GM18951 (cell line): ENCODE results near the gene CPXM2.

ENCODE experiments used
- POLR2A ChIP-seq: IDR thresholded peaks from 4 replicates; pipeline ENCODE4 v1.6.1; 2011; ENCODE audit warnings: mild to moderate bottlenecking; ENCODE audit not compliant: insufficient read length, insufficient read depth; ENCODE audit errors: extremely low read depth
- in situ Hi-C: fragments of 300-500 bp; cut with MboI; formaldehyde crosslinking; loops from one replicate; pipeline ENCODE4 v1.12.0; 2022; ENCODE audit warnings: low sequenced_read_pairs, mixed read lengths, inconsistent platforms; ENCODE audit not compliant: unreplicated experiment

The CPXM2 gene

GRCh38 chr10:123890756-123891143, 857 bp downstream of the CPXM2 start:
- in situ Hi-C loops, result no loop called here
- no peak for TF ChIP-seq POLR2A

GRCh38 chr10:123890226-123890625, 1.4 kb downstream of the CPXM2 start:
- TF ChIP-seq POLR2A, result no peak
- in situ Hi-C loops, result no loop called here

DNA sequence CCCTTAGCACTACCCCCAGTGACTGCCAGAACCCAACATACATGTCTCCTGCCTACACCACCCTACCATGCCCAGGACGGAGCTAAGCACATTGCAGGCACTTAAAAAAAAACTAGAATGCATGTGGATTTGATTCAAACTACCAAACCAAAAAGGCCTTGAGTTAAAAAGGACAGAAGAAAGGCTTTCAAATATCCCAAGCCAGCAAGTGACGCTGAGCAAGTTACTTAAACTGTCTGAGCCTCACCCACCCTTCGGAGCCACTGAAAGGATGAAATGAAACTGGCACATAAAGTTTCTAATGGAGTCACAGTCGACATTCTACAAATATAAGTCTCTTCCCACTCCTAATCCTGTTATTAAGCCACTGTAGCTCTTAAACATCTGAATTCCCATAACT, 1.8 kb downstream of the CPXM2 start:
- in situ Hi-C loops, result no loop called here

GRCh38 chr10:123888751-123889150, 2.9 kb downstream of the CPXM2 start:
- no peak for TF ChIP-seq POLR2A

More for the DNA sequence above, 1.8 kb downstream of the CPXM2 start:
- no peak for TF ChIP-seq POLR2A

GRCh38 chr10:123888256-123888655, 3.4 kb downstream of the CPXM2 start:
- TF ChIP-seq POLR2A, result no peak
- in situ Hi-C loops, result no loop called here

More at GRCh38 chr10:123888751-123889150, 2.9 kb downstream of the CPXM2 start:
- in situ Hi-C loops, result no loop called here

DNA sequence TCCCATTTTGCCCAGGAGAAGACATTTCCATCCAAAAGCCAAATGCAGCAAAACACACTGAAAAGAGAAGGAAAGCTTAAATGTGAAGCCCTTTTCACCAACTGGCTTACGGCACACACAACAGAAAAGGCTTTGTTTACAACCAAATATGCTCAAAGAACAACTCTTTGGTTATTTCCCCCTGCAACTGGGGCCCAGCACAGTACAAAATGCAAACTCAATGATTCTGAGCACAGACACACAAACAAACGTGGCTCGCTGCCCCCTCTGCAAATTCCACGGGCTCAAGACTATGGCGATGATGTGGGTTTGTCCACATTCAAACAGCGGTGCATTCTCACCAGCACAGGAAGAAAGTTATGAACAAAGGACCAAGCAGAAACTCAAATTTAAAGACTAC, 5.3 kb downstream of the CPXM2 start:
- in situ Hi-C loops, result no loop called here
- TF ChIP-seq POLR2A, result no peak

DNA sequence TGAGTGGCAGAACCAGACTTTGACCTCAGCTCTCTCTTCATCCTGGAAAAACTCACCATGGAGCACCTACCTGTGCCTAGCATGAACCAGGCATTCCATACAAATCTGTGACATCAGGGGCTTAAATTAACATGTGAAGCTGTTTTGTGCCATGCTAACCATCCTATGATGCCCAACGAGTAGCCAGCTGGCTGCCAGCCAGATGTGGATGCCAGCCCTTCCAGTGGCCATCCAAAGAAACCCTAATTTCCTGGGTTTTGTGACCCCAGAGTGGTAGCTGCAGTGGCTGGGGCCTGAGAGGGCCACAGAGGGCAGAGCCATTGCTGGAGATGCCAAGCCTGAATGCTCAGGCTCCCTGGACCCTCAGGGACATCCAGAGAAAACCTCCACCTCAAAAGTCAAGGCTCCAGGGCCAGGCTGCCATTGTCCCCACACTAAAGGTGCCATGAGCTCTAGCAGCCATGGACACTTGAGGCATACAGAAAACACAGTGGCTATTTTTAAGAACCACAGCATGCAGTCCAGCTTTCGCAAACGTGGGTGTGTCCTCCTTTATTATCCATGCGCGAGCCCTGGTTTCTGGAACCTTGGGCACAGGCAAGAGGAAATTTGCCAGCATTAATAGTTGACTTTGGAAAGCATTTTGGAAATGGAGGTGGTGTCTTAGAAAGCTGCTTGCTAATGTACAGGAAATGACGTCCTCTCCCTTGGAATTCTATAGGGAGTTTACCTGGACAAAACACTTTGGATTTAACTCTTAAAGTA, 6.0 kb downstream of the CPXM2 start:
- no peak for TF ChIP-seq POLR2A
- in situ Hi-C loops, result no loop called here

DNA sequence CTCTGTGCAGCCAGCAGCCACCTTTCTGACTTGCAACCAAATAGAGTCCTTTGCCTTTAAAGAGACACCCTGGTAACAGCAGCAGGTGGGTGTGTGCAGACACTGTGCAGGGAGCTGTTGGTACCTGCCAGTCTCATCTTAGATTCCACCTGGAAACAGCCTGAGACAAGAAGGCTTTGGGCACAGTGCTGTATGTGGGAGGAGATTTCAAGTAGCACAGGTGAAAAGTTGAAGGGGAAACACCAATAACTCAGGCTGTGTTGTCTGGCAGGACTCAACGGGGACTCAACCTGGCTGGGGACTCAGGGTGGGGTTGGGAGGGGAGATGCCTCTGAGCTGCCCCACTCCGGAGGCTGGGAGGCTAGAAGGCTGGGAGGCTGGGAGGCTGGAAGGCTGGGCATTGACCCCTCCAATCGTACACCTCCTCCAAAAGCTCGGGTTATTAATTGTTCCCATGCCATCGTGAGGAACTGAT, 6.7 kb downstream of the CPXM2 start:
- in situ Hi-C loops, result no loop called here
- TF ChIP-seq POLR2A, result no peak

- in situ Hi-C loops, result no loop called here
- TF ChIP-seq POLR2A, result no peak
Observed at GRCh38 chr10:123884351-123884906, 7.2 kb downstream of the CPXM2 start.

- no peak for TF ChIP-seq POLR2A
- in situ Hi-C loops, result no loop called here
Observed at GRCh38 chr10:123883673-123884320, 7.8 kb downstream of the CPXM2 start.

DNA sequence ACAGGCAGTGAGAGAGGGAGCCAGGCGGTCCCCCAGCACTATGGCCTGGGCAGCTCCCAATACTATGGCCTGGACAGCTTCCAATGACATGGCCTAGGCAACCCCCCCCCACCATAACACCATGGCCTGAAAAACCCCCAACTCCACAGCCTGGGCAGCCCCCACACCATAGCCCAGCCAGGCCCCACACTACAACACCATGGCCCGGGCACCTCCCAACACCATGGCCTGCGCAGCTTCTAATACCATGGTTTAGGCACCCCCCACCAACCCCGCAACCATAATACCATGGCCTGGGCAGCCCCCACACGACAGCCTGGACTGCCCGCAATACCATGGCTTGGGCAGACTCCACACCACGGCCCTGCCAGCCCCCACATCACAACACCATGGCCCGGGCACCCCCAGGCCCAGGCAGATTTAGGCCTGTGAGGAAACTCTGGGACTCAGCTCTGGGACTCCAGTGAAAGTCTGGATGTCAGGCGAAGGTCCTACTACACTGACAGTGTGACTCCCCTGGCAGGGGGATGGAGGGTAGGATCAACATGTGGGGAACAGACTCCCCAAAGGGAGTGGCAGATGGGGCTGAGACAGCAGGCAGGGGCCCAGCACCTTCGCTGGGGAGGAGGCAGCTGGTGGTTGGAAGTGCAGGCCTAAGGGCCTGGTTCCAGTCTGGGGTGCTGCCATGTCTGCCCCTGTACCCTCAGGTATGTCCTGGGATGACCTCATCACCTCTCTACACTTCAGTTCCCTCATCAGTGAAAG, 8.7 kb downstream of the CPXM2 start:
- in situ Hi-C loops, result no loop called here
- no peak for TF ChIP-seq POLR2A

DNA sequence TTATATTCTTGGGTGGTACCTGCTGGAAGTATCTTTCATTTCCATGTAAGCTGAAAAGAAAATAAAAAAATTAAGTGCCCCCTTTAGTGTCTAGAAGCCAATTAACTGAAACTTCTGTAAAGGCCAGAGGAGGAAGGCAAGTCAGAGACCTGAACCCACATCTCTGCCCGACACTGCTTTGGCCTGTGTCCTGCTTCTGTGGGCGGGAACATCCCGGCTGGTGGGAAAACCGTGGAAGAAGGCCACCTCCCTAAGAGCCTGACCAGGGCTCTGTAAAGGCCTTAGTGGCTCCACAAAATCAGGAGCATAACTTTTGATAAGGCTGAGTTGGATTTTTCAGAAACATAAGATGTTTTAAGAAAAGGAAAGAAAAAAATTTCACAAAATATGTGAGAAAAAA, 9.4 kb downstream of the CPXM2 start:
- in situ Hi-C loops, result no loop called here

DNA sequence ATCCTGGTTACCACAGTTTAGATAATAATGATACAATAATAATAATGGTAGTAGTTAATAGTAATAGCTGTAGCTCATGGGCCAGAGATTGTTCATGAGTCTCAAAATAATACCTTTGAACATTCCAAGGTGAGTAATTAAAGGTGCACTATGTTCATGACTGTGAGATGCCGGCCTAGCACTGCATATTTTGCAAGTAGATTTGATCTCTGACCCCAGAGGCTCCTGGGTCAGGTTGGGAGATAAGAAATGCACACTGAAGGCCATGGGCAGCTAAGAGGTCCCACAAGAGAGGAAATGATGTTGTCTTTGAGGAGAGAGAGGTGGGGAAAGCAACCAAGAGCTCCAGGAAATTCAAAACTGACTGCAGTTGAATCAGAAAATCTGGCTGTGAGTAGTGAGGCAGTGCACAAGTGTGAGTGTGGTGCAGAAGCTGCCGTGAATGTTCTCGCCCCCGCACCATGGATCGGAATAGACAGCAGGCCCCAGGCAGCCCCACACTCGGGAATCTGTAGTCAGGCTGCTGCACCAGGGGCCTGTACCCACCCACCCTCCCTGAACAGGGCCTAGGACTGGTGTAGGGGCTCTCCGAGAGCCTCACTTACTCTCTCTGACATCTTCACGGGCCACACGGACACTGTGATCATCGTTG, 11.9 kb downstream of the CPXM2 start:
- in situ Hi-C loops, result no loop called here
- no peak for TF ChIP-seq POLR2A

More for the DNA sequence above, 9.4 kb downstream of the CPXM2 start:
- no peak for TF ChIP-seq POLR2A
